ENCODE measurements around the gene TULP4. TPM values are rescaled to one million over a fixed set of nuclear protein-coding genes. Genes with fewer than 3 reads are reported as not detected.
A peak's percentile ranks its signal among the peaks of the same experiment; 100 is the strongest.

TULP4 gene
- total RNA-seq, 2 experiments from 2014 or later: 28.4 to 30.5 TPM

- CTCF ChIA-PET: interaction anchor here (0.9 to 2.3 kb wide), 4 partner anchors 20 to 340 kb away, joined by 3 to 9 read pairs (median 4); no protein-coding TSS in a partner anchor
- Mint-ChIP-seq H3K4me3 (peak overlapping the region; percentile 64), H3K4me1 (peaks cover 42% of the 10 kb centered on the region), H3K27ac (peak overlapping the region; percentile 61), H3K9me3 (ENCODE audit: low read depth) (no peaks in the 10 kb centered on the region), H3K27me3 (peaks cover 9% of the 10 kb centered on the region), H3K36me3 (peaks cover 6% of the 10 kb centered on the region)
- no peak for DNase-seq
- no peak for ATAC-seq
Measured at GRCh38 chr6:158559338-158559894, 247.2 kb downstream of the TULP4 start.

GRCh38 chr6:158559895-158560835 lies 247.9 kb downstream of the TULP4 start, which contains the start of gene TMEM181:
Gene TMEM181, plus strand, starts transcription at chr6:158560091. Its CDS starts 134 bp downstream, at chr6:158560225.
- H3K36me3 Mint-ChIP-seq: peaks cover 8% of the 10 kb centered on the region
- peak; percentile 89 for ATAC-seq

GRCh38 chr6:158560836-158561320 lies 248.6 kb downstream of the TULP4 start:
- CTCF ChIA-PET: interaction anchor here (0.7 to 2.3 kb wide), 2 partner anchors 341 to 1175 kb away, joined by 3 to 9 read pairs; no protein-coding TSS in a partner anchor
- Mint-ChIP-seq H3K27me3 (peaks cover 2% of the 10 kb centered on the region), H3K4me1 (peaks cover 51% of the 10 kb centered on the region), H3K36me3 (peaks cover 8% of the 10 kb centered on the region), H3K4me3 (peak overlapping the region; percentile 86), H3K27ac (peak overlapping the region; percentile 91), H3K9me3 (ENCODE audit: low read depth) (no peaks in the 10 kb centered on the region)
- no peak for DNase-seq
- ATAC-seq: no peak

More at GRCh38 chr6:158559895-158560835, 247.9 kb downstream of the TULP4 start, which contains the start of gene TMEM181:
- Mint-ChIP-seq H3K4me1 (peaks cover 45% of the 10 kb centered on the region), H3K27me3 (peaks cover 8% of the 10 kb centered on the region), H3K27ac (peak within 1 kb of the TSS; percentile 91), H3K9me3 (ENCODE audit: low read depth) (no peaks in the 10 kb centered on the region), H3K4me3 (peak within 1 kb of the TSS; percentile 86)
- DNase-seq: peak; percentile 91
- CTCF ChIA-PET: interaction anchor here (0.7 to 2.3 kb wide), 3 partner anchors 21 to 1175 kb away, joined by 3 to 9 read pairs (median 3); no protein-coding TSS in a partner anchor

Other genes starting within 250 kb of the TULP4 start
- 1 to 10 TPM; 5.1 to 6.3 TPM for gene SERAC1, start 144.2 kb upstream of the TULP4 start, total RNA-seq
- 10 to 100 TPM; 18.5 to 19.0 TPM for gene GTF2H5, start 144.1 kb upstream of the TULP4 start, total RNA-seq
- 10 to 100 TPM; 14.0 to 17.4 TPM for gene TMEM181, start 247.6 kb downstream of the TULP4 start, total RNA-seq